GM12878 (cell line): ENCODE measurements around the gene NCLN. TPM values are rescaled to one million over a fixed set of nuclear protein-coding genes. Genes with fewer than 3 reads are reported as not detected.

ENCODE experiments used
- ATAC-seq: fragments of 200-7000 bp; cut with Tn5 transposase; 3 replicates; pipeline ENCODE4 v1.9.1; 2020; ENCODE audit warnings: mild to moderate bottlenecking, moderate library complexity
- BruUV-seq: library from RNA; stranded (reverse); fragments of 400-500 nt; replicated peaks from 2 replicates; lab custom pipeline; 2021; lab: Mats Ljungman, UMichigan
- CTCF ChIA-PET: fragments of 300-600 bp; sonication (Branson Sonifier 250); formaldehyde crosslinking; extraction: SDS; loops from one replicate; lab custom pipeline; 2021; ENCODE audit warnings: inconsistent platforms; lab: Yijun Ruan, JAX
- POLR2A ChIA-PET: fragments of 350-600 bp; formaldehyde crosslinking; extraction: SDS; loops from one replicate; lab custom pipeline; 2021; ENCODE audit warnings: inconsistent platforms; lab: Charles Lee
- RAD21 ChIA-PET: fragments of 300-600 bp; sonication (Branson Sonifier 250); formaldehyde crosslinking; loops from one replicate; lab custom pipeline; 2023; ENCODE audit warnings: antibody characterized with exemption; ENCODE audit not compliant: unreplicated experiment; lab: Charles Lee
- SMC1A ChIA-PET: fragments of 300-600 bp; sonication (Branson Sonifier 250); formaldehyde crosslinking; loops from one replicate; lab custom pipeline; 2023; ENCODE audit not compliant: unreplicated experiment, uncharacterized antibody; lab: Charles Lee
- DNase-seq: peaks from one replicate; pipeline ENCODE4 v3.0.0-alpha.2; 2011; ENCODE audit warnings: low read depth, low spot score
- FAIRE-seq: peaks from 3 replicates; lab custom pipeline; 2011; peaks lifted over from hg19 to GRCh38; lab: Jason Lieb, UNC
- H2AFZ ChIP-seq: 2 replicates; pipeline ENCODE4 v1.6.0; 2011; ENCODE audit warnings: low read depth, low read length, control low read depth; ENCODE audit not compliant: control insufficient read depth
- H3K27ac ChIP-seq: 2 replicates; pipeline ENCODE4 v1.5.1; 2011; ENCODE audit warnings: control low read depth; ENCODE audit not compliant: control insufficient read depth, insufficient read depth
- H3K27me3 ChIP-seq, 2 experiments: replicated peaks in 1 of 2; 2 replicates each; pipeline versions ENCODE4 v1.6.0 to v1.6.1; 2011; ENCODE audit warnings: low read length in 1 of 2; ENCODE audit not compliant: control insufficient read depth in 2 of 2, insufficient read depth in 2 of 2
- H3K36me3 ChIP-seq, 2 experiments: 2 replicates each; pipeline ENCODE4 v1.5.1; 2011; ENCODE audit warnings: low read length in 1 of 2; ENCODE audit not compliant: control insufficient read depth in 2 of 2, insufficient read depth in 2 of 2
- H3K4me1 ChIP-seq: 2 replicates; pipeline ENCODE4 v1.6.1; 2011; ENCODE audit warnings: mild to moderate bottlenecking, low read length, moderate library complexity, mixed read lengths; ENCODE audit not compliant: control insufficient read depth, insufficient read depth
- H3K4me2 ChIP-seq: 2 replicates; pipeline ENCODE4 v1.6.0; 2011; ENCODE audit warnings: control low read depth; ENCODE audit not compliant: control insufficient read depth, insufficient read depth
- H3K4me3 ChIP-seq: fragments of 200-600 bp; sonication (generic); 2 replicates; pipeline ENCODE4 v1.5.1; 2016
- H3K79me2 ChIP-seq: 2 replicates; pipeline ENCODE4 v1.6.0; 2011; ENCODE audit warnings: low read length; ENCODE audit not compliant: control insufficient read depth, insufficient read depth
- H3K9ac ChIP-seq: 2 replicates; pipeline ENCODE4 v1.8.0; 2011; ENCODE audit warnings: low read length, control low read depth, mixed read lengths; ENCODE audit not compliant: control insufficient read depth, insufficient read depth
- H3K9me3 ChIP-seq: replicated peaks from 3 replicates; pipeline ENCODE4 v1.5.1; 2011; ENCODE audit warnings: mild to moderate bottlenecking, low read length; ENCODE audit not compliant: control insufficient read depth, insufficient read depth
- H4K20me1 ChIP-seq: 2 replicates; pipeline ENCODE4 v1.6.0; 2011; ENCODE audit not compliant: control insufficient read depth, insufficient read depth
- POLR2A ChIP-seq: IDR thresholded peaks from 2 replicates; pipeline ENCODE4 v1.6.1; 2011; ENCODE audit warnings: low read depth, mild to moderate bottlenecking, low read length
- YBX1 ChIP-seq: fragments of 450-650 bp; IDR thresholded peaks from 2 replicates; pipeline ENCODE4 v1.6.1; 2016; ENCODE audit warnings: antibody characterized with exemption
- WGBS: methylation state at CpG from one replicate; pipeline ENCODE4 v1.1.6; 2016; ENCODE audit warnings: low lambda C conversion rate; ENCODE audit not compliant: insufficient replicate concordance, insufficient coverage; ENCODE audit errors: missing lambda C conversion rate; 5-methylcytosine and 5-hydroxymethylcytosine counted together
- in situ Hi-C: fragments of 300-500 bp; cut with MboI; formaldehyde crosslinking; loops from 9 replicates; pipeline ENCODE4 v1.14.3; 2018; ENCODE audit warnings: mixed read lengths
- intact Hi-C: fragments of 100-400 bp; cut with micrococcal nuclease; formaldehyde crosslinking; loops from one replicate; pipeline ENCODE4 v1.14.2; 2022; ENCODE audit not compliant: unreplicated experiment
- polyA plus RNA-seq, 11 experiments: library from polyadenylated mRNA; depleted of rRNA in 4 of 11; unstranded in 6 of 11; stranded (reverse) in 5 of 11; fragments of >200 nt; fragmentation: Nextera tagmentation in 4 of 11; fragmentation: Illumina TruSeq in 1 of 11; extraction: Ambion mirVana in 4 of 11; extraction: Trizol in 1 of 11; gene quantifications; 1 replicate in 1 of 11; 2 replicates in 10 of 11; pipeline versions ENCODE4 v1.2.1 to v1.2.3, GENCODE V29; 2011 to 2016; ENCODE audit warnings: inconsistent platforms in 2 of 11, missing spikeins in 2 of 11, low read depth in 1 of 11
- total RNA-seq, 4 experiments: library from RNA; depleted of rRNA in 3 of 4; stranded (reverse); fragments of >200 nt in 3 of 4; fragmentation: Illumina TruSeq in 1 of 4; extraction: Trizol in 1 of 4; gene quantifications; 2 replicates each; pipeline versions ENCODE4 v1.2.1 to v1.2.3, GENCODE V29; 2013 to 2021
- TF ChIP-seq, protein P1 (sequence below): fragments of 450-650 bp; IDR thresholded peaks from 2 replicates; pipeline ENCODE4 v1.6.1; 2014; ENCODE audit warnings: mild to moderate bottlenecking
- TF ChIP-seq, protein P2 (sequence below): fragments of 450-650 bp; conservative IDR thresholded peaks from 2 replicates; pipeline ENCODE4 v1.6.1; 2017; ENCODE audit warnings: mild to moderate bottlenecking, moderate library complexity
- TF ChIP-seq, protein P3 (sequence below): IDR thresholded peaks from 2 replicates; pipeline ENCODE4 v1.6.1; 2012; ENCODE audit warnings: low read depth, low read length, improper control_type of control experiment

Gene NCLN
- total and polyA plus RNA-seq, 10 of the 15 experiments (the other 5 are each of a cell fraction or from before 2014, with no cell fraction given): 2.2 to 79.1 (median 36.0) TPM

- POLR2A ChIA-PET: interaction anchor here (0.5 kb wide), 1 partner anchor 196 kb away, joined by 3 read pairs; no protein-coding TSS in a partner anchor
- Histone ChIP-seq H4K20me1 (no peaks in the 10 kb centered on the region), H3K4me1 (peaks cover 12% of the 10 kb centered on the region), H3K27ac (no peak overlapping the region), H3K4me3 (no peak overlapping the region), H3K4me2 (no peak overlapping the region), H3K9ac (no peak overlapping the region), H3K79me2 (no peaks in the 10 kb centered on the region), H3K36me3 (peaks cover 4 to 6% of the 10 kb centered on the region in 2 experiments; a peak in 3 of 4 replicates), H2AFZ (no peak overlapping the region), H3K9me3 (no peaks in the 10 kb centered on the region; the same call in 2 of the 3 replicates), H3K27me3 (no peaks in the 10 kb centered on the region)
- RAD21 ChIA-PET: interaction anchor here (0.8 to 1.3 kb wide), 2 partner anchors 27 to 312 kb away, joined by 3 to 5 read pairs; no protein-coding TSS in a partner anchor
- intact Hi-C loops (no loop called here), in situ Hi-C loops (no loop called here)
- BruUV-seq: no TSS peak
- SMC1A ChIA-PET: interaction anchor here (0.6 to 3.8 kb wide), 6 partner anchors 12 to 202 kb away, joined by 3 to 35 read pairs (median 5); no protein-coding TSS in a partner anchor
- FAIRE-seq (no peak), ATAC-seq (no peak), DNase-seq (no peak)
- 78% methylated on average over 8 of the region's 8 CpGs for WGBS
- CTCF ChIA-PET: interaction anchor here (1.0 to 1.8 kb wide), 6 partner anchors 19 to 209 kb away, joined by 3 to 8 read pairs (median 4); no protein-coding TSS in a partner anchor
- TF ChIP-seq, protein P1, sequence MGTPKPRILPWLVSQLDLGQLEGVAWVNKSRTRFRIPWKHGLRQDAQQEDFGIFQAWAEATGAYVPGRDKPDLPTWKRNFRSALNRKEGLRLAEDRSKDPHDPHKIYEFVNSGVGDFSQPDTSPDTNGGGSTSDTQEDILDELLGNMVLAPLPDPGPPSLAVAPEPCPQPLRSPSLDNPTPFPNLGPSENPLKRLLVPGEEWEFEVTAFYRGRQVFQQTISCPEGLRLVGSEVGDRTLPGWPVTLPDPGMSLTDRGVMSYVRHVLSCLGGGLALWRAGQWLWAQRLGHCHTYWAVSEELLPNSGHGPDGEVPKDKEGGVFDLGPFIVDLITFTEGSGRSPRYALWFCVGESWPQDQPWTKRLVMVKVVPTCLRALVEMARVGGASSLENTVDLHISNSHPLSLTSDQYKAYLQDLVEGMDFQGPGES: no peak
- TF ChIP-seq POLR2A (no peak), YBX1 (no peak)
- TF ChIP-seq, protein P2, sequence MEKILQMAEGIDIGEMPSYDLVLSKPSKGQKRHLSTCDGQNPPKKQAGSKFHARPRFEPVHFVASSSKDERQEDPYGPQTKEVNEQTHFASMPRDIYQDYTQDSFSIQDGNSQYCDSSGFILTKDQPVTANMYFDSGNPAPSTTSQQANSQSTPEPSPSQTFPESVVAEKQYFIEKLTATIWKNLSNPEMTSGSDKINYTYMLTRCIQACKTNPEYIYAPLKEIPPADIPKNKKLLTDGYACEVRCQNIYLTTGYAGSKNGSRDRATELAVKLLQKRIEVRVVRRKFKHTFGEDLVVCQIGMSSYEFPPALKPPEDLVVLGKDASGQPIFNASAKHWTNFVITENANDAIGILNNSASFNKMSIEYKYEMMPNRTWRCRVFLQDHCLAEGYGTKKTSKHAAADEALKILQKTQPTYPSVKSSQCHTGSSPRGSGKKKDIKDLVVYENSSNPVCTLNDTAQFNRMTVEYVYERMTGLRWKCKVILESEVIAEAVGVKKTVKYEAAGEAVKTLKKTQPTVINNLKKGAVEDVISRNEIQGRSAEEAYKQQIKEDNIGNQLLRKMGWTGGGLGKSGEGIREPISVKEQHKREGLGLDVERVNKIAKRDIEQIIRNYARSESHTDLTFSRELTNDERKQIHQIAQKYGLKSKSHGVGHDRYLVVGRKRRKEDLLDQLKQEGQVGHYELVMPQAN: no peak
- TF ChIP-seq, protein P3, sequence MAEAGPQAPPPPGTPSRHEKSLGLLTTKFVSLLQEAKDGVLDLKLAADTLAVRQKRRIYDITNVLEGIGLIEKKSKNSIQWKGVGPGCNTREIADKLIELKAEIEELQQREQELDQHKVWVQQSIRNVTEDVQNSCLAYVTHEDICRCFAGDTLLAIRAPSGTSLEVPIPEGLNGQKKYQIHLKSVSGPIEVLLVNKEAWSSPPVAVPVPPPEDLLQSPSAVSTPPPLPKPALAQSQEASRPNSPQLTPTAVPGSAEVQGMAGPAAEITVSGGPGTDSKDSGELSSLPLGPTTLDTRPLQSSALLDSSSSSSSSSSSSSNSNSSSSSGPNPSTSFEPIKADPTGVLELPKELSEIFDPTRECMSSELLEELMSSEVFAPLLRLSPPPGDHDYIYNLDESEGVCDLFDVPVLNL: no peak
Observed at GRCh38 chr19:3159565-3159964, 26.2 kb upstream of the NCLN start.
